Amniotic stem cell (primary cell): ENCODE measurements around the gene KCNE5.
"Not testable (repeated sequence)": the region's sequence is repeated elsewhere in the genome, so short reads cannot be mapped to it uniquely, and the experiment has no call there.

ENCODE experiments used
- DNase-seq: peaks from one replicate; lab custom pipeline; 2025; lab: John Stamatoyannopoulos, UW

KCNE5 gene

GRCh38 chrX:109624641-109625616 is at the start of gene KCNE5:
KCNE5 (minus strand) TSS chrX:109625172; CDS start chrX:109625020, 152 bp downstream.
- no peak for DNase-seq

- no peak for DNase-seq
These were observed 47.3 kb upstream of the KCNE5 start for GRCh38 chrX:109672239-109672638.

GRCh38 chrX:109671170-109671569 is 46.2 kb upstream of the KCNE5 start:
- DNase-seq, result not testable (repeated sequence)

- DNase-seq, result no peak
These were observed 43.0 kb upstream of the KCNE5 start for GRCh38 chrX:109667986-109668385.

- DNase-seq, result no peak
These were observed 35.6 kb upstream of the KCNE5 start for GRCh38 chrX:109660435-109661143.

GRCh38 chrX:109658391-109658790 is 33.4 kb upstream of the KCNE5 start:
- no peak for DNase-seq

- not testable (repeated sequence) for DNase-seq
These were observed 32.4 kb upstream of the KCNE5 start for GRCh38 chrX:109657364-109657763.

- DNase-seq, result no peak
These were observed 31.8 kb upstream of the KCNE5 start for GRCh38 chrX:109656774-109657173.

- DNase-seq, result no peak
These were observed 30.7 kb upstream of the KCNE5 start for GRCh38 chrX:109655502-109656201.

- no peak for DNase-seq
These were observed 29.6 kb upstream of the KCNE5 start for GRCh38 chrX:109654516-109655109.

GRCh38 chrX:109644671-109645070 is 19.7 kb upstream of the KCNE5 start:
- DNase-seq, result not testable (repeated sequence)

GRCh38 chrX:109643687-109644086 is 18.7 kb upstream of the KCNE5 start:
- no peak for DNase-seq

GRCh38 chrX:109638158-109638557 is 13.2 kb upstream of the KCNE5 start:
- no peak for DNase-seq

GRCh38 chrX:109637477-109637876 is 12.5 kb upstream of the KCNE5 start:
- not testable (repeated sequence) for DNase-seq

- DNase-seq, result no peak
These were observed 10.2 kb upstream of the KCNE5 start for GRCh38 chrX:109635146-109635545.

- no peak for DNase-seq
These were observed 8.0 kb upstream of the KCNE5 start for GRCh38 chrX:109632906-109633504.

- DNase-seq, result no peak
These were observed 4.3 kb upstream of the KCNE5 start for GRCh38 chrX:109629310-109629709.

GRCh38 chrX:109626637-109627036 is 1.7 kb upstream of the KCNE5 start:
- DNase-seq, result no peak

- DNase-seq, result no peak
These were observed 975 bp downstream of the KCNE5 start for GRCh38 chrX:109623997-109624396.

- DNase-seq, result no peak
These were observed 2.7 kb downstream of the KCNE5 start for GRCh38 chrX:109622270-109622669.

GRCh38 chrX:109619771-109620170 is 5.2 kb downstream of the KCNE5 start:
- DNase-seq, result no peak

- DNase-seq, result no peak
These were observed 10.0 kb downstream of the KCNE5 start for GRCh38 chrX:109614951-109615350.
